GM13976 (cell line): ENCODE data around the gene AKR7A2.

Experiments
- DNase-seq: peaks from one replicate; pipeline ENCODE4 v3.0.0; 2012; ENCODE audit warnings: low spot score
- CTCF ChIP-seq: IDR thresholded peaks from 2 replicates; pipeline ENCODE4 v1.5.1; 2012; ENCODE audit warnings: borderline replicate concordance, mild to moderate bottlenecking; ENCODE audit not compliant: insufficient read depth; ENCODE audit errors: extremely low read depth, missing control alignments, control extremely low read depth
- in situ Hi-C: fragments of 300-500 bp; cut with MboI; formaldehyde crosslinking; loops from one replicate; pipeline ENCODE4 v1.12.0; 2022; ENCODE audit warnings: low sequenced_read_pairs, mixed read lengths, inconsistent platforms; ENCODE audit not compliant: unreplicated experiment

AKR7A2 gene

GRCh38 chr1:19323987-19324664 is 12.2 kb upstream of the AKR7A2 start:
- in situ Hi-C loops, result no loop called here
- TF ChIP-seq CTCF, result no peak
- DNase-seq, result no peak

- TF ChIP-seq CTCF, result no peak
- in situ Hi-C loops, result no loop called here
- no peak for DNase-seq
Measured at GRCh38 chr1:19322481-19322880, 10.5 kb upstream of the AKR7A2 start.

- no peak for DNase-seq
- in situ Hi-C loops, result no loop called here
- TF ChIP-seq CTCF, result no peak
Measured at GRCh38 chr1:19321071-19321470, 9.1 kb upstream of the AKR7A2 start.

- no peak for DNase-seq
- TF ChIP-seq CTCF, result no peak
- in situ Hi-C loops, result no loop called here
Measured at GRCh38 chr1:19319196-19319595, 7.3 kb upstream of the AKR7A2 start.

GRCh38 chr1:19317126-19317910 is 5.4 kb upstream of the AKR7A2 start:
- TF ChIP-seq CTCF, result no peak
- in situ Hi-C loops, result no loop called here
- DNase-seq, result no peak

GRCh38 chr1:19315378-19316198 is 3.6 kb upstream of the AKR7A2 start:
- no peak for TF ChIP-seq CTCF
- DNase-seq, result peak; percentile 68

More at GRCh38 chr1:19315378-19316198, 3.6 kb upstream of the AKR7A2 start:
- in situ Hi-C loops, result no loop called here
